GM18508 (cell line): ENCODE data around the gene TTLL12.

Experiments used
- ATAC-seq: cut with Tn5 transposase; IDR thresholded peaks from one replicate; pipeline ENCODE4 v1.9.1; 2021; ENCODE audit warnings: moderate number of reproducible peaks; ENCODE audit not compliant: insufficient read depth, unreplicated experiment

Gene TTLL12

DNA sequence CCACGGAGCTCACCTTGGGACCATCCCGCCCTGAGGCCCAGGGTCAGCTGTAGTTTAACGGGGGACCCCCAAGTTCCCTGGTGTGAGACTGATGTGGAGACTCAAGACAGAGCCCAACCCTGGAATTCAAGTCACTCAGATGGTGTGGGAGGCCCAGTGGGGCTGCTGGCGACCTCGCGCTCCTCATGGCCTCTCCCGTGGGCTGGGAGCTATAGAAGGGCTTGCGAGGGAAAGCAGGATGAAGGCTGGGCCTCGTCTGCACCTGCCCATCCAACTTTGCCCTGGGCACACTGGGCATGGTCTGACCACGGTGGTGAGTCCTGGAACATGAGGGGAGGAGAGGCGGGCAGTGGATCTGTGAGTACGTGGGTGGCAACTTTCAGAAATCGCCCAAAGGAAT, 13.6 kb upstream of the TTLL12 start:
- ATAC-seq: no peak

- no peak for ATAC-seq
Observed at GRCh38 chr22:43200031-43200430, 13.1 kb upstream of the TTLL12 start.

GRCh38 chr22:43199541-43199940, 12.6 kb upstream of the TTLL12 start:
- ATAC-seq: no peak

- no peak for ATAC-seq
Observed at GRCh38 chr22:43198936-43199335, 12.0 kb upstream of the TTLL12 start.

DNA sequence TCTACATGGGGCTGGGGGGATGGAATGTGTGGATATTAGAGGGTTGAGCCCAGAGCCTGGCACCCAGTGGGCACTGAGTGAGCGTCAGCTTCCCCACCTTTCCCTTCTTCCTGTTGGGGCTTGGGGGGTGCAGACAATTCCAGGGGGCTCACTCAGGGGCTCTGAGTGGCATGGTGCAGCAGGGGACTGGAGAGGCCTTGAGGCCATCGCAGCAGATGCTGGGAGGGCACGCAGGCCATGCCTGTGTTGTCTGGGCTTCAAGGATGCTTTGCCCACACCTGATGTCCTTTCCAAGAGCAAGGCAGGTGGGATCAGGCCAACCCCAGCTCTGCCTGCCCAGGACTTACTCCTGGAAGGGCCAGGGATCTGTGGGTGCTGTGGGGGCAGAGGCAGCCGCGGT, 11.2 kb upstream of the TTLL12 start:
- ATAC-seq: no peak

- no peak for ATAC-seq
Observed at GRCh38 chr22:43197271-43197941, 10.5 kb upstream of the TTLL12 start.

GRCh38 chr22:43191831-43192230, 4.9 kb upstream of the TTLL12 start:
- no peak for ATAC-seq

DNA sequence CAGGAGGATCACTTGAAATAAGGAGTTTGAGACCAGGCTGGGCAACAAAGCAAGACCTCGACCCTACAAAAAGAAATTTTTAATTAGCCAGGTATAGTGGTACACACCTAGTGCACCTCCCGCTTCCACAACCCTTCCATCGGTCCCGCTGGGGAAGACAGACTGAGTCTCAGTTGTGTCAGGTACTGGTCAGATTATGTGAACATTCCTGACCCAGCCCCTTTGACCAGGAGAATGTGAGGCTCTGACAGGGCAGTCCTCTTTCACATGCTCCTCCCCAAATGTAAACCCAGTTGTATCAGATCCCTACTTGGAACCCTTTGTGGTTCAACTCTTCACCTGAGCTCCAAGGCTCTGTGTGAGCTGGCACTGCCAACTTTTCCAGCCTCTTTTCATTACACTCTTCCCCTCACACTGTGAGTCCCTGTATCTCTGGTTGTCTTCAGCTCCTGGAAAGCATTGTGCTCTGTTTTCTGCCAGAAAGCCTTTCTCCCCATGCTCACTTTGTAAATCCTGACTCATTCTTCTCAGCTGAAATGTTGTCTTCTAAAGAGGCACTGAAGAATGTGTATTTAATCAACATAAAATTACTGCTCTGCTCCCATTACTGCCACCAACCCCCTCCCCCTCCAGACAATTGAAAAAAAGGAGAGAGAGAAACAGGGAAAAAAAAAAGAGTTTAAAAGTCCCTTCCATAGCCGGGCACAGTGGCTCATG, 2.1 kb upstream of the TTLL12 start:
- ATAC-seq: no peak

GRCh38 chr22:43187171-43188099, 501 bp upstream of the TTLL12 start:
- ATAC-seq: peak; percentile 45

DNA sequence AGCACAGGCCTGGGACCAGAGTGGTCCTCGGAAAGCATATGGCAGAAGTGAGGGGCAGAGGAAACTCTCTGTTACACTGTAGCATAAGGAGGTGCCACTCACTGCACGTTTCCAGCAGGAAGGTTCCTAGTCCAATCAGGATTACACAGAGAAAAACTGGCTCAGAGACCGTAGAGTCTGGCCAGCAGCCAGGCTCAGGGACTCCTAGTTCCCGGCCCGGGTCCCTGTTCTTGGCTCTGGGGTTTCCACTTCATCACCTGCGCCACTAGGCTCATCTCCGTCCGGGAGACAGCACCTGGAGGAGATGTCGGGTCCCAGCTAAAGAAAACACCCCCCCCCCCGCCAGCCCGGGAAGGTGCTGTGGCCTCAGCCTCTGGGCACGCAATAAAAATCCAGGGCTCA, 1.1 kb downstream of the TTLL12 start:
- ATAC-seq: no peak

GRCh38 chr22:43183496-43184277, 3.2 kb downstream of the TTLL12 start:
- no peak for ATAC-seq

- ATAC-seq: no peak
Observed at GRCh38 chr22:43182726-43183125, 4.2 kb downstream of the TTLL12 start.

GRCh38 chr22:43182118-43182517, 4.8 kb downstream of the TTLL12 start:
- ATAC-seq: no peak

DNA sequence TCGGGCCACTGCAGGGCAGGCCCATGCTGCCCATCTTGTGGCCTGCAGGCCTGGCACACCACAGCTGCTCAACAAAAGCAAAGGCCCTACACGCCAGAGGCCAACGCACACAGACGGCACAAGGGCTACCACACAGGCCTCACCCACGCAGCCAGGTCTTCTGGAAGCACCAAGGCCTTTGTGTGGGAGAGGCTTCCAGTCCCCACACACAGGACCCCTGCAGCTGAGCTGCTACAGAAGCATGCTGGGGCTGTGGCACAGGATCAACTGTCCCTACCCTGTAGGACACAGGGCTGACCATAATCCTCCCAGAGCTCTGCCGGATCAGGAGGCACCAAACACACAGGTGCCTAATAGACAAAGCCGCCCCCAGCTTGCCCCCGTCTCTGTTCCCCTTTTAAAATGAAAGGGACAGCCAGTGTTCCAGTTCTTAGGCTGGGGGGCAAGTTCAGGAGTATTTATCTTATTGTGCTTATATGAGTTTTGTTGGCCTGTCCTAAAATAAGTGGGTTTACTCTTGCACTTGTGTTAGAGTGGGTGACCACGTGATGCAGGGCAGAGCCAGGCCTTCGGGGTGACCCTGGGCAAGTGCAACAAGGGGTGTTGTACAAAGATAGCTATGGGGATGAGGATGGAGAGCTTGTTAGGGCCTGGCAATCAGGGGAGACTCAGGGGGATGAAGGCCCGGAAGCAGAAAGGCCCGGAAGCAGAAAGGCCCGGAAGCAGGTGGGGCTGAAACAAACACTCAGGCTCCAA, 5.4 kb downstream of the TTLL12 start:
- ATAC-seq: no peak

DNA sequence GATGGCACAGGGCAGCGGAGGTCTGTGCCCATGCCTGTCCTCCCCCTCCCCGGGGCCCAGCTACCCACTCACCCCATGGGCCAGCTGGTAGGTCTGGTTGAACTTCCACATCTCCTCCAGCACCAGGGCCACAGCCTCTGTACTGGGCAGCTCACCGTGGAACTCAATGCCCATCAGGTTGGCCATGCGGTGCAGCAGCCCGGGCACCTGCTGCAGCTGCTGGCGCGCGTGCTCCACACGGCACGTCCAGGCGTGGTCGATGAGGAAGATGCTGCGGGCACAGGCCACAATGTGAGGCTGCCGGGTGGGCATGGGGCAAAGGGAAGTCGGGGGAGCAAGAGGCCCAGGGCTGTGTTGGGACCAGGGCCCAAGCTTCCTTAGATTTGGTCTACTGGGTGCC, 6.3 kb downstream of the TTLL12 start:
- ATAC-seq: no peak

DNA sequence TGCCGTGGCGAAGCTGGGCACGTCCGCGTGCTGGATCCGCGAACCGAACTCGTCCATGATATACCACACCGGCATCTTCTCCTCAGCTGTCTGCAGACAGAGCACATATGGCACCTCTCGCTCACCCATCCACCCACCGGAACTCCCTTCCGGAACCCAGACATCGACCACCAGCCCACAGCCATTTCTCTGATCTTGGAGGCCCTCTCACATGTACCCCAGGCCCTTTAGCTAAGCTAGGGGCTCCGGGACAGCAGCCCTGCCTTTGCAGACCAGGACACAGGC, 7.1 kb downstream of the TTLL12 start:
- ATAC-seq: no peak

DNA sequence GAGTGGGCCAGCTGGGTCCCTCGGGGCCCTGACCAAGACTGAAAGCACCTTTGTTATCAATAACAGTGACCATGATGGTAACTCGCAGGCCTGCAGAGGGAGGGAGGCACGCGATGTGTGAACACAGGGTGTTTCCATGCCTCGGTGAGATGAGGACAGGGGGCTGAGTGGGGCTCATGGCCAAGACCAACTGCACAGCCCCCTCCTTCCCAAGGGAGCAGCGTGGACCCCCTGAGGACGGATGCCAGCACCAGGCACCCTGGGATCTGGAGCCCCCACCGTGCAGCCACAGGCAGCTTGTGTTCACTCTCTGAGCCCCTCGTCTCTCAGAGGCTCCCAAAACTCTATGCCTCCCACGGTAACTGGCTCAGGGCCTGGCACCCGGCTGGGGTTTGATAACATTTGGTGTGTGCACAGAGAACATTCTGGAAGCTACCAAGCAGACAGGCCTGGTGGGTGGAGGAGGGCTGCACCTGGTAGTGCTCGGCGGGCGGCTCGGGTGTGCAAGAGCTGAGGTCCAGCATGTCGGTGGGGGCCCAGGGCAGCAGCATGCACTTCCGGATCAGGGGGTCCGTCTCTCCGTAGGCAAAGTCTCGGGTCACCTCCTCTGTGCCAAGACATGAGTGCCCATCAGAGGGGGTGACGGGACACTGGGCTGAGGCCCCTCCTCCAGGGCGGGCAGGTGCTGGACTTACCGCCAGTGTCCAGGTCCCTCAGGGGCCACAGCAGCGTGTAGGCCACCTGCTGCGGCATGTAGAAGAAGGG, 7.6 kb downstream of the TTLL12 start:
- no peak for ATAC-seq

- ATAC-seq: no peak
Observed at GRCh38 chr22:43177479-43177878, 9.5 kb downstream of the TTLL12 start.

GRCh38 chr22:43176090-43176489, 10.8 kb downstream of the TTLL12 start:
- ATAC-seq: no peak
